ENCODE data around the gene ZDHHC7.

GRCh38 chr16:84959045-84959576, 52.2 kb downstream of the ZDHHC7 start:
- TF ChIP-seq CTCF (IDR thresholded peaks at IDR 0.05; ENCODE audit: low read depth, low read length, missing input control): no peak
- TF ChIP-seq TAF1 (conservative IDR thresholded peaks at IDR 0.05): no peak
- no peak for TF ChIP-seq GABPA (IDR thresholded peaks at IDR 0.05 in 1 of 2, conservative IDR thresholded peaks at IDR 0.05 in 1 of 2)
- no peak for TF ChIP-seq REST (IDR thresholded peaks at IDR 0.05)
- TF ChIP-seq FOXA1 (IDR thresholded peaks at IDR 0.05): no peak
- TF ChIP-seq MAX (IDR thresholded peaks at IDR 0.05): no peak

Data from liver (tissue), 3 donors.